Mesenchymal stem cell (in vitro differentiated cells and primary cell): ENCODE results near the gene LIMS2.

Source experiments
- DNase-seq: peaks from one replicate; pipeline ENCODE4 v3.0.0-alpha.2; 2013
- H2AFZ ChIP-seq: one replicate; pipeline ENCODE4 v1.6.1; 2013; ENCODE audit warnings: low read depth, mild to moderate bottlenecking, control low read depth, inconsistent platforms, low read length, moderate library complexity
- H2AK5ac ChIP-seq: 2 replicates; pipeline ENCODE4 v1.6.1; 2013; ENCODE audit warnings: low read length, moderate library complexity, mild to moderate bottlenecking, inconsistent platforms; ENCODE audit not compliant: severe bottlenecking
- H2BK120ac ChIP-seq: one replicate; pipeline ENCODE4 v1.6.1; 2013; ENCODE audit warnings: low read depth, mild to moderate bottlenecking, inconsistent platforms, low read length, moderate library complexity
- H2BK12ac ChIP-seq, 2 experiments: one replicate each; pipeline ENCODE4 v1.6.1; 2013; ENCODE audit warnings: inconsistent platforms in 2 of 2, low read length in 2 of 2, mild to moderate bottlenecking in 2 of 2, moderate library complexity in 2 of 2, control low read depth in 1 of 2
- H2BK15ac ChIP-seq: one replicate; pipeline ENCODE4 v1.6.1; 2013; ENCODE audit warnings: mild to moderate bottlenecking, low read depth, inconsistent platforms; ENCODE audit not compliant: poor library complexity, severe bottlenecking
- H2BK5ac ChIP-seq: 2 replicates; pipeline ENCODE4 v1.6.1; 2013; ENCODE audit warnings: low read depth, mild to moderate bottlenecking, low read length, control low read depth, inconsistent platforms; ENCODE audit not compliant: poor library complexity, severe bottlenecking
- H3K14ac ChIP-seq, 2 experiments: one replicate each; pipeline ENCODE4 v1.6.1; 2013; ENCODE audit warnings: inconsistent platforms in 2 of 2, low read length in 2 of 2, control low read depth in 1 of 2, mild to moderate bottlenecking in 1 of 2, moderate library complexity in 1 of 2
- H3K18ac ChIP-seq, 2 experiments: one replicate each; pipeline ENCODE4 v1.6.1; 2013; ENCODE audit warnings: inconsistent platforms in 2 of 2, low read length in 2 of 2, control low read depth in 1 of 2, low read depth in 1 of 2, mild to moderate bottlenecking in 1 of 2
- H3K23ac ChIP-seq, 2 experiments: one replicate each; pipeline ENCODE4 v1.6.1; 2013; ENCODE audit warnings: inconsistent platforms in 2 of 2, low read length in 2 of 2, mild to moderate bottlenecking in 2 of 2, moderate library complexity in 2 of 2, control low read depth in 1 of 2
- H3K27ac ChIP-seq: 2 replicates; pipeline ENCODE4 v1.5.1; 2013; ENCODE audit warnings: mild to moderate bottlenecking, moderate library complexity, low read length, control low read depth, inconsistent platforms; ENCODE audit not compliant: poor library complexity, severe bottlenecking
- H3K27me3 ChIP-seq, 2 experiments: 2 replicates each; pipeline versions ENCODE4 v1.6.1 to v1.7.0; 2013; ENCODE audit warnings: low read length in 2 of 2, mild to moderate bottlenecking in 2 of 2, moderate library complexity in 2 of 2, control low read depth in 1 of 2, inconsistent platforms in 1 of 2; ENCODE audit not compliant: control insufficient read depth in 1 of 2, insufficient read depth in 1 of 2
- H3K36me3 ChIP-seq, 2 experiments: 2 replicates each; pipeline versions ENCODE4 v1.6.1 to v1.7.0; 2013; ENCODE audit warnings: low read length in 2 of 2, control low read depth in 1 of 2, inconsistent platforms in 1 of 2, low read depth in 1 of 2, mild to moderate bottlenecking in 1 of 2; ENCODE audit not compliant: insufficient read depth in 2 of 2, control insufficient read depth in 1 of 2
- H3K4ac ChIP-seq, 2 experiments: one replicate each; pipeline ENCODE4 v1.6.1; 2013; ENCODE audit warnings: inconsistent platforms in 2 of 2, low read length in 2 of 2, mild to moderate bottlenecking in 2 of 2, moderate library complexity in 2 of 2, control low read depth in 1 of 2, low read depth in 1 of 2
- H3K4me1 ChIP-seq: 2 replicates; pipeline ENCODE4 v1.6.1; 2013; ENCODE audit warnings: low read depth, low read length, control low read depth; ENCODE audit not compliant: control insufficient read depth, insufficient read depth
- H3K4me2 ChIP-seq: 2 replicates; pipeline ENCODE4 v1.6.1; 2013; ENCODE audit warnings: low read length, mild to moderate bottlenecking, inconsistent platforms; ENCODE audit not compliant: poor library complexity, severe bottlenecking
- H3K4me3 ChIP-seq, 2 experiments: 2 replicates each; pipeline versions ENCODE4 v1.5.1 to v1.7.0; 2013; ENCODE audit warnings: low read length in 2 of 2, mild to moderate bottlenecking in 2 of 2, control low read depth in 1 of 2, low read depth in 1 of 2; ENCODE audit not compliant: insufficient read depth in 1 of 2
- H3K79me1 ChIP-seq: replicated peaks from 2 replicates; pipeline ENCODE4 v1.6.1; 2013; ENCODE audit warnings: mild to moderate bottlenecking, control low read depth, low read length, inconsistent platforms; ENCODE audit not compliant: poor library complexity, severe bottlenecking
- H3K9ac ChIP-seq: 2 replicates; pipeline ENCODE4 v1.7.0; 2013; ENCODE audit warnings: mild to moderate bottlenecking, low read length, moderate library complexity
- H3K9me3 ChIP-seq: 2 replicates; pipeline ENCODE4 v1.7.0; 2013; ENCODE audit warnings: mild to moderate bottlenecking, low read length; ENCODE audit not compliant: control insufficient read depth
- H4K8ac ChIP-seq: one replicate; pipeline ENCODE4 v1.6.1; 2013; ENCODE audit warnings: inconsistent platforms, mild to moderate bottlenecking, low read length, moderate library complexity
- H4K91ac ChIP-seq: one replicate; pipeline ENCODE4 v1.6.1; 2013; ENCODE audit warnings: mild to moderate bottlenecking, low read length, inconsistent platforms
- WGBS: methylation state at CpG from one replicate; pipeline ENCODE4 v1.1.7; 2013; ENCODE audit warnings: mixed read lengths; 5-methylcytosine and 5-hydroxymethylcytosine counted together

Gene LIMS2

DNA sequence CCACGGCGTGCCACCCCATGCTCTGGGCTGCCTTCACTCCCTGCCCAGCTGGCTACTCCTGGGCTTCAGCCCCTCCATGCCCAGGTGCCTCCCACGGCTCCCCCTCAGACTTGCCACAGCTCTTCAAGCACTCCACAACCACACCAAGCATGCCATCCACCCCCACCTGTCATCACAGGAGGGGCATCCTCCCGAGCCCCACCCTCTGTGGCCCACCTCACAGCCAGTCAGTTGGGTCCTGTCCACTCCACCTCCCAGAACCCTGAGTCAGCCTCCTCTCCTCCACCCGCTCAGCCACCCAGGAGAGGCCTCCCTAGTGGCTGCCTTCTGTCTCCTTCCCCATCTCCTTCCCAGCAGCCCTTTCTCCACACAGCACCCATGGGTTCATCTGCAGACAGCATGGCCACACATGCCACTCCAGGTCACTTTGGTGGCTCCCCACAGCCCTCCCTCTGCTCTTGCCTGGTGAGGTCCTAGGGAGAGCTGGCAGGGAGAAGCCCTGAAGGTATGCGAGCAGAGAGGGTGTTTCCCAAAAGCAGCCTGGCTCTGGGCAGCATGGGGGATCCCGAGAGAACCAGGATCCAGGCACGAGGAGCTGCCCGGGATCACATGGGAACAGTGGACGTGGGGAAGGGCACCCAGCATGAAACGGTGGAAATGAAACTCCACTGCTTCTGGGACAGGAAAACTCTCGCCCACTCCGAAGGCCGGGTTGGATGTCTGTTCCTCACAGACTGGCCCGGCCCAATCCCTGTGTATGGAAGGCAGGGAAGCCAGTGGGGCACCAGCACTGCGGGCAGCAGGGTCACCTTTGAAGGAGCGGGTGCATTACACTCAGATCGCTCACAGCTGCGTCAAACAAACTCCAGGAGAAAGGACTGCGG lies 2.7 kb downstream of the LIMS2 start:
- Histone ChIP-seq H3K4ac (peak overlapping the region in 1 of 2 experiments; percentile 58), H2BK120ac (no peak overlapping the region), H4K8ac (peak overlapping the region; percentile 12), H3K27me3 (peaks cover 12 to 28% of the 10 kb centered on the region in 2 experiments), H3K9me3 (peaks cover 1% of the 10 kb centered on the region), H2AFZ (peak overlapping the region; percentile 23), H3K4me1 (peaks cover 26% of the 10 kb centered on the region), H3K18ac (no peak overlapping the region), H3K27ac (no peak overlapping the region), H4K91ac (no peak overlapping the region), H3K79me1 (peaks cover 11% of the 10 kb centered on the region), H3K23ac (no peak overlapping the region), H2BK15ac (no peak overlapping the region), H3K4me3 (peak overlapping the region in 1 of 2 experiments; percentile 72), H2BK12ac (no peak overlapping the region), H2AK5ac (no peak overlapping the region), H3K14ac (peak overlapping the region in 1 of 2 experiments; percentile 48), H3K4me2 (no peak overlapping the region), H3K36me3 (peaks cover 0 to 17% of the 10 kb centered on the region in 2 experiments), H2BK5ac (no peak overlapping the region), H3K9ac (peak overlapping the region; percentile 65)
- DNase-seq, result no peak
- 90% methylated on average over 19 of the region's 20 CpGs for WGBS

GRCh38 chr2:127671557-127672302 lies 3.6 kb downstream of the LIMS2 start:
- Histone ChIP-seq H3K9ac (no peak overlapping the region), H3K4me1 (peaks cover 26% of the 10 kb centered on the region), H2AFZ (no peak overlapping the region), H4K8ac (no peak overlapping the region), H3K23ac (peak overlapping the region in 1 of 2 experiments; percentile 70), H3K27me3 (peaks cover 4 to 19% of the 10 kb centered on the region in 2 experiments), H3K4me2 (no peak overlapping the region), H3K14ac (peak overlapping the region in 1 of 2 experiments; percentile 48), H3K36me3 (peaks cover 0 to 17% of the 10 kb centered on the region in 2 experiments), H3K4ac (no peak overlapping the region), H3K9me3 (peaks cover 3% of the 10 kb centered on the region), H3K4me3 (no peak overlapping the region), H2BK120ac (no peak overlapping the region), H2AK5ac (no peak overlapping the region), H2BK15ac (peak overlapping the region; percentile 41), H3K27ac (no peak overlapping the region), H3K79me1 (peaks cover 11% of the 10 kb centered on the region), H2BK5ac (no peak overlapping the region), H3K18ac (peak overlapping the region in 1 of 2 experiments; percentile 5), H4K91ac (no peak overlapping the region), H2BK12ac (peak overlapping the region in 1 of 2 experiments; percentile 42)
- WGBS, result 93% methylated on average over 13 of the region's 14 CpGs
- DNase-seq, result no peak

DNA sequence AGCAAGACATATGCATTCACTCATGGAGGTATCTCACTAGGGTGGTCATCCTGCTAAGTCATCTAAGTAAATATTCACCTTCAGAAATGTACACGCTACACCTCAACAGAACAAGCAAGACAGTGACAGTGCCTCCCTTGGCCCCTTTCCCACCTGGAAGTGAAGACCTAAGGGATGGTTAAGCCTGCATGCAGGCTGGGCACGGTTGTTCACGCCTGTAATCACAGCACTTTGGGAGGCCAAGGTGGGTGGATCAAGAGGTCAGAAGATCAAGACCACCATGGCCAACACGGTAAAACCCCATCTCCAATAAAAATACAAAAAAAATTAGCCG lies 4.4 kb downstream of the LIMS2 start:
- H2BK5ac ChIP-seq, result no peak overlapping the region
- no peak overlapping the region for H3K14ac ChIP-seq
- peaks cover 23% of the 10 kb centered on the region for H3K4me1 ChIP-seq
- no peak overlapping the region for H3K27ac ChIP-seq
- H3K36me3 ChIP-seq, result peaks cover 0 to 17% of the 10 kb centered on the region in 2 experiments
- H3K9me3 ChIP-seq, result peaks cover 3% of the 10 kb centered on the region
- H3K4ac ChIP-seq, result no peak overlapping the region
- H3K9ac ChIP-seq, result no peak overlapping the region
- H3K23ac ChIP-seq, result no peak overlapping the region
- H2BK15ac ChIP-seq, result no peak overlapping the region
- H3K18ac ChIP-seq, result no peak overlapping the region
- peaks cover 11% of the 10 kb centered on the region for H3K79me1 ChIP-seq
- WGBS, result 100% methylated on average over 2 of the region's 5 CpGs
- H4K8ac ChIP-seq, result no peak overlapping the region
- no peak overlapping the region for H4K91ac ChIP-seq
- H2BK12ac ChIP-seq, result no peak overlapping the region
- H2AFZ ChIP-seq, result no peak overlapping the region
- H2AK5ac ChIP-seq, result no peak overlapping the region
- H3K27me3 ChIP-seq, result peaks cover 6 to 11% of the 10 kb centered on the region in 2 experiments
- no peak overlapping the region for H3K4me2 ChIP-seq
- H3K4me3 ChIP-seq, result no peak overlapping the region
- no peak overlapping the region for H2BK120ac ChIP-seq
- no peak for DNase-seq
